MV-4-11 (cell line): Measurements from ENCODE around the gene LHPP.

ENCODE experiments used
- DNase-seq: peaks from one replicate; lab custom pipeline; 2025; lab: John Stamatoyannopoulos, UW

The LHPP gene

GRCh38 chr10:124447751-124448466 is 13.7 kb upstream of the LHPP start:
- no peak for DNase-seq

GRCh38 chr10:124448696-124449169 is 12.9 kb upstream of the LHPP start:
- DNase-seq: no peak

GRCh38 chr10:124449170-124450011 is 12.2 kb upstream of the LHPP start:
- DNase-seq: no peak

GRCh38 chr10:124450012-124450782 is 11.4 kb upstream of the LHPP start, which contains the start of gene NKX1-2:
Gene NKX1-2 (minus strand): TSS chr10:124450035. CDS start chr10:124449943, 92 bp downstream.
- DNase-seq: no peak

- DNase-seq: no peak
Measured at GRCh38 chr10:124450783-124451057, 10.9 kb upstream of the LHPP start.

- no peak for DNase-seq
Measured at GRCh38 chr10:124451276-124451675, 10.3 kb upstream of the LHPP start.

- no peak for DNase-seq
Measured at GRCh38 chr10:124453960-124454610, 7.5 kb upstream of the LHPP start.

GRCh38 chr10:124455441-124455840 is 6.2 kb upstream of the LHPP start:
- no peak for DNase-seq

- DNase-seq: no peak
Measured at GRCh38 chr10:124458473-124458872, 3.1 kb upstream of the LHPP start.

GRCh38 chr10:124458889-124459288 is 2.7 kb upstream of the LHPP start:
- DNase-seq: no peak

- no peak for DNase-seq
Measured at GRCh38 chr10:124459395-124459794, 2.2 kb upstream of the LHPP start.

GRCh38 chr10:124460144-124460543 is 1.5 kb upstream of the LHPP start:
- no peak for DNase-seq

GRCh38 chr10:124462348-124462695 is 699 bp downstream of the LHPP start:
- DNase-seq: no peak

GRCh38 chr10:124464028-124464965 is 2.7 kb downstream of the LHPP start:
- DNase-seq: no peak

GRCh38 chr10:124465003-124465776 is 3.6 kb downstream of the LHPP start:
- DNase-seq: peak; percentile 52

- DNase-seq: no peak
Measured at GRCh38 chr10:124465777-124466488, 4.3 kb downstream of the LHPP start.

- no peak for DNase-seq
Measured at GRCh38 chr10:124467165-124467564, 5.5 kb downstream of the LHPP start.

GRCh38 chr10:124468624-124469023 is 7.0 kb downstream of the LHPP start:
- DNase-seq: no peak

- DNase-seq: no peak
Measured at GRCh38 chr10:124469956-124470484, 8.4 kb downstream of the LHPP start.
